ENCODE measurements around the gene FAM222A. TPM values are rescaled to one million over a fixed set of nuclear protein-coding genes. Genes with fewer than 3 reads are reported as not detected.

The FAM222A gene
- total and polyA plus RNA-seq, 2 of the 4 experiments (the other 2 are of a cell fraction) = under 0.01 to 0.32 TPM

DNA sequence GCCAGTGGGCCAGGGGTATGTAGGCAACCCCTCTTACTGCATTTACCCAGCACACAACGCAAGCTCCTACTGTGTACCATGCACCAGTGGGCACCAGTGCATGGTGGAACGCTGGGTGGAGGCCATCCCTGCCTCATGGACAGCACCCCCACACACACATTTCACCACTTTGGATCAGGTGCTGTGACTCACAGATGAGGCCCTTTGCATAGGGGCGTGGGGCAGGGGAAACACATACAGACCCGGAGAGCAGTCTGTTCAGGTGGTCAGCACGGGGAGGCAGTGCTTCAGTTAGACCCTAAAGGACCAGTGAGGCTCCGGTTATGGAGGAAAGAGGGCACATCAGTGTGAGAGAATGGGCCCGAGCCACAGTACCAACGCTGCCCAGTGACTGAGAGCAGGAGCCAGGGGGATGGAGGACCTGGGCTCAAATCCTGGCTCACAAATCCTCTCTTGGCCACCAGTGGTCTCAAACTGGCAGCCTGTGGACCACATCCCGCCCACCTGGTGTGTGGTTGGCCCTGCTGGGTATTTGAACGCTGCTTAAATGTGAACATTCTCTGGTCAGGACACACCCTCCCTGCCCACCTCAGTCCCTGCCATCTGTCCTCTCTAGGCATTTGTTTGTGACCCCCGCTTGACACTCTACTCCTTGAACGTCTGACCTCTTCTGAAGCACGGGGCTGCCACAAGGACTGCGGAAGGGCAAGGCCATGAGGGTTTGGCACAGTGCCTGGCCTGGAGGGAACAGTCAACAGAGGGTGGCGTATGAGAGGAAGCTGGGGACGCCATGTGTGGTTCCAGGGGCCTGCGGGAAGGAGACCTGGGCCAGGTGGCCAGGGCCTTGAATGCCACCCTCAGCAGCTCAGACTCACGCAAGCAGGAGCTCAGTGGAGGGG lies 46.7 kb downstream of the FAM222A start:
- POLR2A ChIA-PET (ENCODE audit: unreplicated experiment) = no interaction called here
- no peak overlapping the region for H4K91ac ChIP-seq (ENCODE audit: insufficient read depth, low read depth, low read length)
- H3K4ac ChIP-seq (ENCODE audit: low read depth, low read length) = no peak overlapping the region
- no peak for DNase-seq
- no peak overlapping the region for H2BK15ac ChIP-seq (ENCODE audit: low read depth, low read length)
- H3K27me3 ChIP-seq (ENCODE audit: control insufficient read depth, insufficient read depth, low read length) = peaks cover 23% of the 10 kb centered on the region; the same call in 1 of the 2 replicates
- no peak for ATAC-seq (ENCODE audit: low read depth)
- no peak overlapping the region for H2BK5ac ChIP-seq (ENCODE audit: low read depth, low read length, poor library complexity, severe bottlenecking)
- WGBS, 2 experiments (ENCODE audit: extremely low coverage in 2 of 2, insufficient read length in 1 of 2) = 69% methylated on average over 3 of the region's 18 CpGs; no CpG with 5 or more reads in 1 of the 2 experiments
- H2AK5ac ChIP-seq (ENCODE audit: low read depth, low read length) = no peak overlapping the region
- no peak overlapping the region for H3K4me3 ChIP-seq (ENCODE audit: insufficient read depth, low read depth, low read length)
- dilution Hi-C loops (cut with HindIII; ENCODE audit: low sequenced_read_pairs, unreplicated experiment) (no loop called here), intact Hi-C loops (cut with micrococcal nuclease) (no loop called here), in situ Hi-C loops (cut with MboI; ENCODE audit: low sequenced_read_pairs) (no loop called here)
- H3K27ac ChIP-seq (ENCODE audit: insufficient read depth, low read length) = no peak overlapping the region
- no peak overlapping the region for H3K23ac ChIP-seq (ENCODE audit: low read depth, low read length)
- CTCF ChIA-PET = no interaction called here
- no peak overlapping the region for H3K18ac ChIP-seq (ENCODE audit: low read depth, low read length)
- peaks cover 2% of the 10 kb centered on the region; the same call in 1 of the 2 replicates for H3K9me3 ChIP-seq (ENCODE audit: control insufficient read depth, insufficient read depth, low read length)
- no peaks in the 10 kb centered on the region for H3K9me1 ChIP-seq (ENCODE audit: insufficient read depth, low read length)
- H3K56ac ChIP-seq (ENCODE audit: extremely low read depth, insufficient read depth, low read length) = no peak overlapping the region
- H4K20me1 ChIP-seq (ENCODE audit: insufficient read depth, low read length) = no peaks in the 10 kb centered on the region
- no peak overlapping the region for H3K9ac ChIP-seq (ENCODE audit: low read depth, low read length)
- H3K79me1 ChIP-seq (ENCODE audit: low read depth in 1 of 2, low read length in 2 of 2) = no peaks in the 10 kb centered on the region
- no peak overlapping the region for H2BK20ac ChIP-seq (ENCODE audit: low read depth, low read length)
- no peak overlapping the region for H3K14ac ChIP-seq (replicated peaks; ENCODE audit: low read depth, low read length)
- H3K36me3 ChIP-seq (ENCODE audit: control insufficient read depth, insufficient read depth, low read length) = no peaks in the 10 kb centered on the region
- TF ChIP-seq MXI1 (IDR thresholded peaks at IDR 0.05; ENCODE audit: borderline replicate concordance, low read depth, low read length) (no peak), BHLHE40 (IDR thresholded peaks at IDR 0.05; ENCODE audit: low read depth, low read length) (no peak), RFX5 (IDR thresholded peaks at IDR 0.05; ENCODE audit: low read depth, low read length) (no peak), RCOR1 (IDR thresholded peaks at IDR 0.05; ENCODE audit: insufficient replicate concordance, low read length) (no peak), CEBPB (IDR thresholded peaks at IDR 0.05; ENCODE audit: low read depth, low read length) (no peak)
- H4K8ac ChIP-seq (ENCODE audit: low read depth in 2 of 2, low read length in 2 of 2) = no peak overlapping the region
- no peak overlapping the region for H2AK9ac ChIP-seq (replicated peaks; ENCODE audit: low read depth, low read length, poor library complexity)
- BruUV-seq (replicated peaks) = no TSS peak
- H2AFZ ChIP-seq (replicated peaks; ENCODE audit: low read length, poor library complexity) = no peak overlapping the region
- H3K4me2 ChIP-seq (ENCODE audit: low read depth, low read length) = no peak overlapping the region
- H4K5ac ChIP-seq (ENCODE audit: low read depth, low read length) = no peak overlapping the region
- no peaks in the 10 kb centered on the region for H3K4me1 ChIP-seq (ENCODE audit: control insufficient read depth, insufficient read depth, low read length)
- H2BK120ac ChIP-seq (ENCODE audit: low read depth, low read length) = no peak overlapping the region
